ENCODE data around the gene OS9. TPM values are rescaled to one million over a fixed set of nuclear protein-coding genes. Genes with fewer than 3 reads are reported as not detected.

OS9 gene
- total RNA-seq, 1 donor from 2014 or later = 102 TPM

Small RNAs within 50 kb of the gene (microRNA-seq; reads per million reads assigned to microRNA genes)
- not detected for gene MIR6759

Other genes starting within 250 kb of the OS9 start
- gene INHBE, start 238.8 kb upstream of the OS9 start, total RNA-seq = not detected
- 0.56 TPM for gene GLI1, start 234.3 kb upstream of the OS9 start, total RNA-seq
- gene ARHGAP9, start 214.3 kb upstream of the OS9 start, total RNA-seq = 4.1 TPM
- 63.5 TPM for gene MARS1, start 206.1 kb upstream of the OS9 start, total RNA-seq
- 16.4 TPM for gene DDIT3, start 173.6 kb upstream of the OS9 start, total RNA-seq
- 25.4 TPM for gene MBD6, start 171.3 kb upstream of the OS9 start, total RNA-seq
- gene DCTN2, start 146.9 kb upstream of the OS9 start, total RNA-seq = 95.0 TPM
- 0.08 TPM for gene KIF5A, start 144.1 kb upstream of the OS9 start, total RNA-seq
- 12.4 TPM for gene PIP4K2C, start 102.9 kb upstream of the OS9 start, total RNA-seq
- gene DTX3, start 89.3 kb upstream of the OS9 start, total RNA-seq = 21.7 TPM
- gene ARHGEF25, start 82.7 kb upstream of the OS9 start, total RNA-seq = 14.3 TPM
- 5.6 TPM for gene B4GALNT1, start 60.9 kb upstream of the OS9 start, total RNA-seq
- gene AGAP2, start 44.6 kb downstream of the OS9 start, total RNA-seq = 6.6 TPM
- gene TSPAN31, start 50.9 kb downstream of the OS9 start, total RNA-seq = 27.5 TPM
- gene CDK4, start 58.2 kb downstream of the OS9 start, total RNA-seq = 41.1 TPM
- 12.2 TPM for gene MARCHF9, start 61.0 kb downstream of the OS9 start, total RNA-seq
- not detected for gene CYP27B1, start 72.9 kb downstream of the OS9 start, total RNA-seq
- 7.2 TPM for gene METTL1, start 78.0 kb downstream of the OS9 start, total RNA-seq
- 1.2 TPM for gene EEF1AKMT3, start 78.5 kb downstream of the OS9 start, total RNA-seq
- 49.5 TPM for gene TSFM, start 88.7 kb downstream of the OS9 start, total RNA-seq
- 2.1 TPM for gene AVIL, start 124.6 kb downstream of the OS9 start, total RNA-seq
- gene CTDSP2, start 152.6 kb downstream of the OS9 start, total RNA-seq = 99.5 TPM
- gene ATP23, start 247.4 kb downstream of the OS9 start, total RNA-seq = 7.6 TPM

All from Right ventricle myocardium superior (tissue), 1 donor.